Caco-2 (cell line): ENCODE measurements around the gene CHMP6. TPM values are rescaled to one million over a fixed set of nuclear protein-coding genes. Genes with fewer than 3 reads are reported as not detected.

ENCODE experiments used
- BruUV-seq: library from RNA; stranded (reverse); fragments of 400-500 nt; replicated peaks from 2 replicates; lab custom pipeline; 2021; lab: Mats Ljungman, UMichigan
- CTCF ChIA-PET: fragments of 300-600 bp; sonication (Branson Sonifier 250); formaldehyde crosslinking; loops from one replicate; lab custom pipeline; 2022; ENCODE audit warnings: antibody characterized with exemption; lab: Charles Lee
- POLR2A ChIA-PET: fragments of 300-600 bp; sonication (Branson Sonifier 250); formaldehyde crosslinking; loops from one replicate; lab custom pipeline; 2022; ENCODE audit warnings: antibody characterized with exemption; lab: Charles Lee
- DNase-seq, 2 experiments: peaks; one replicate each; pipeline versions ENCODE4 v3.0.0 to v3.0.0-alpha.2; 2020 to 2022
- H3K27me3 ChIP-seq: replicated peaks from 2 replicates; pipeline ENCODE4 v1.6.0; 2011; ENCODE audit warnings: low read length; ENCODE audit not compliant: control insufficient read depth, insufficient read depth
- H3K36me3 ChIP-seq: 2 replicates; pipeline ENCODE4 v1.5.1; 2011; ENCODE audit warnings: low read length; ENCODE audit not compliant: control insufficient read depth, insufficient read depth
- H3K4me1 ChIP-seq: fragments of 250-450 bp; sonication (Bioruptor Pico); 2 replicates; pipeline ENCODE4 v1.5.1; 2020; ENCODE audit warnings: mild to moderate bottlenecking
- H3K4me3 ChIP-seq: 2 replicates; pipeline ENCODE4 v1.5.1; 2011; ENCODE audit warnings: low read depth, mild to moderate bottlenecking, control low read depth, low read length
- H3K9me3 ChIP-seq: fragments of 250-450 bp; sonication (Bioruptor Pico); 2 replicates; pipeline ENCODE4 v1.5.1; 2020; ENCODE audit warnings: mild to moderate bottlenecking, moderate library complexity
- H3K27ac Mint-ChIP-seq: one replicate; pipeline ENCODE4 v1.8.0; 2022; ENCODE audit warnings: mixed read lengths; ENCODE audit not compliant: unreplicated experiment
- H3K27me3 Mint-ChIP-seq: one replicate; pipeline ENCODE4 v1.8.0; 2022; ENCODE audit warnings: mixed read lengths; ENCODE audit not compliant: insufficient read depth, unreplicated experiment
- H3K36me3 Mint-ChIP-seq: one replicate; pipeline ENCODE4 v1.8.0; 2022; ENCODE audit warnings: mild to moderate bottlenecking, mixed read lengths; ENCODE audit not compliant: insufficient read depth, unreplicated experiment
- H3K4me1 Mint-ChIP-seq: one replicate; pipeline ENCODE4 v1.8.0; 2022; ENCODE audit warnings: low read depth, mixed read lengths; ENCODE audit not compliant: unreplicated experiment
- H3K4me3 Mint-ChIP-seq: one replicate; pipeline ENCODE4 v1.8.0; 2022; ENCODE audit warnings: mild to moderate bottlenecking, moderate library complexity, mixed read lengths; ENCODE audit not compliant: unreplicated experiment
- H3K9me3 Mint-ChIP-seq: one replicate; pipeline ENCODE4 v1.8.0; 2022; ENCODE audit warnings: mixed read lengths; ENCODE audit not compliant: unreplicated experiment
- intact Hi-C: fragments of 100-400 bp; cut with micrococcal nuclease; formaldehyde crosslinking; loops from one replicate; pipeline ENCODE4 v1.10.0; 2022; ENCODE audit not compliant: unreplicated experiment
- total RNA-seq: library from RNA; stranded (reverse); gene quantifications from 2 replicates; pipeline ENCODE4 v1.2.3, GENCODE V29; 2022
- TF ChIP-seq, protein P1 (sequence below), 2 experiments: fragments of 200-600 bp in 1 of 2; IDR thresholded peaks; 1 replicate in 1 of 2; 2 replicates in 1 of 2; pipeline versions ENCODE4 v1.5.1 to v1.8.0; 2011 to 2022; ENCODE audit warnings: antibody characterized with exemption in 1 of 2, control low read depth in 1 of 2, inconsistent platforms in 1 of 2, low read depth in 1 of 2, low read length in 1 of 2, mild to moderate bottlenecking in 1 of 2, moderate library complexity in 1 of 2; ENCODE audit not compliant: insufficient read depth in 1 of 2, severe bottlenecking in 1 of 2, unreplicated experiment in 1 of 2

The CHMP6 gene
- total RNA-seq, 1 experiment from 2014 or later = 23.2 TPM

DNA sequence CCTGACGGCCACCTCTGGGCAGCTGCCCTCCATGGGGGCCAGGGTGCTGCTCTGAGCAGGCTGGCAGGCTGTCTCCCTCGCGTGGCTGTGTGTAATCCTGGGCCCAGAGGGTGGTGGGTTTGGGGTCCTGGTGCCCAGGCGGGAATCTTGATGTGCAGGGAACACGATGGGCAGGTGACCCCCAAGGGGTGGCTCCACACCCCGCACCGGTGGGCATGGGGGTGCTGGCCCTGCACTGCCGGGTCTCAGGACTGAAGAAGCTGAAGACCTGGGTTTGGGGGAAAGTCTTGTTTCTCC lies 8.6 kb downstream of the CHMP6 start:
- H3K4me3 Mint-ChIP-seq = no peak overlapping the region
- H3K36me3 ChIP-seq = no peaks in the 10 kb centered on the region
- POLR2A ChIA-PET = no interaction called here

DNA sequence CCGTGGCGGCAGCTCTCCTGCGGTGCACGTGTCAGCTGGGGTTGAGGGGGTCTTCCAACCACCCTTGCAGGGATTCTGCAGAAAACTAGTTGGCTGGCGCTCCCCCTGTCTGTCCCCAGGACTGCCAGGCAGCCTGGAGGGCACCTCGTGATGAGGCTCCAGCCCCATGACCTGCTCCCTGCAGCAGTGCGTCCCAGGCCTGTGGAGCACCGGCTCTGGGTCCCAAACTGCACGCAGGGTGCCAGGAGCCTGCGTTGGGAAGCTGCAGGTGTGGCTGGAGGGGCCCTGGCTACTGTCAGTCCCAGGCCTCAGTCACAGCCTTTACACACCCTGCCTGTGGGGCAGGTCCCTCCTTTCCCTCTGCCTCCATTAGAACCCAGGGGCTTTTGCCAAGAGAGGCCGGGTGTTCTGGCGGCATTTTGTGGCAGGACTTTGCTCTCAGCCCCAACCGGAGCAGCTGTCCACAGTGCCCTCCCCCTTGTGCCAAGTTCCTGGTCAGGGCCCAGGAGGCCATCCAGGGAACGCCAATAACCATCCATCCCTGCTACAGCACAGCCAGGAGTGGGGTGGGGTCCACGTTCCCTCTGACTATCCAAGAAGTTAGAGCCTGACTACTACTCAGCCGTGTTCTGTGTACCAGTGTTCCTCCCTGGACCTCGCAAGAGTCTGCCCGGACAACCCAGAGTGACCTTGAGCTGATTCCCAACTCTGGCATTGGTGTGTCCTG lies 9.2 kb downstream of the CHMP6 start:
- POLR2A ChIA-PET = no interaction called here

More for the DNA sequence above, 8.6 kb downstream of the CHMP6 start:
- TF ChIP-seq, protein P1, sequence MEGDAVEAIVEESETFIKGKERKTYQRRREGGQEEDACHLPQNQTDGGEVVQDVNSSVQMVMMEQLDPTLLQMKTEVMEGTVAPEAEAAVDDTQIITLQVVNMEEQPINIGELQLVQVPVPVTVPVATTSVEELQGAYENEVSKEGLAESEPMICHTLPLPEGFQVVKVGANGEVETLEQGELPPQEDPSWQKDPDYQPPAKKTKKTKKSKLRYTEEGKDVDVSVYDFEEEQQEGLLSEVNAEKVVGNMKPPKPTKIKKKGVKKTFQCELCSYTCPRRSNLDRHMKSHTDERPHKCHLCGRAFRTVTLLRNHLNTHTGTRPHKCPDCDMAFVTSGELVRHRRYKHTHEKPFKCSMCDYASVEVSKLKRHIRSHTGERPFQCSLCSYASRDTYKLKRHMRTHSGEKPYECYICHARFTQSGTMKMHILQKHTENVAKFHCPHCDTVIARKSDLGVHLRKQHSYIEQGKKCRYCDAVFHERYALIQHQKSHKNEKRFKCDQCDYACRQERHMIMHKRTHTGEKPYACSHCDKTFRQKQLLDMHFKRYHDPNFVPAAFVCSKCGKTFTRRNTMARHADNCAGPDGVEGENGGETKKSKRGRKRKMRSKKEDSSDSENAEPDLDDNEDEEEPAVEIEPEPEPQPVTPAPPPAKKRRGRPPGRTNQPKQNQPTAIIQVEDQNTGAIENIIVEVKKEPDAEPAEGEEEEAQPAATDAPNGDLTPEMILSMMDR (IDR thresholded peaks at IDR 0.05; ENCODE audit: insufficient read depth in 1 of 2, low read depth in 1 of 2, low read length in 1 of 2, severe bottlenecking in 1 of 2, unreplicated experiment in 1 of 2) = no peak
- BruUV-seq = no TSS peak
- no peak for DNase-seq
- no peak overlapping the region for H3K4me3 ChIP-seq
- Mint-ChIP-seq H3K4me1 (no peaks in the 10 kb centered on the region), H3K27ac (no peak overlapping the region), H3K36me3 (peaks cover 21% of the 10 kb centered on the region), H3K27me3 (peaks cover 16% of the 10 kb centered on the region), H3K9me3 (no peaks in the 10 kb centered on the region)
- no peaks in the 10 kb centered on the region for H3K9me3 ChIP-seq
- intact Hi-C loops = no loop called here
- 0 out of 2 replicates have a peak, but pooled peaks cover 6% of the 10 kb centered on the region for H3K4me1 ChIP-seq
- CTCF ChIA-PET = no interaction called here
- peaks cover 4% of the 10 kb centered on the region for H3K27me3 ChIP-seq

DNA sequence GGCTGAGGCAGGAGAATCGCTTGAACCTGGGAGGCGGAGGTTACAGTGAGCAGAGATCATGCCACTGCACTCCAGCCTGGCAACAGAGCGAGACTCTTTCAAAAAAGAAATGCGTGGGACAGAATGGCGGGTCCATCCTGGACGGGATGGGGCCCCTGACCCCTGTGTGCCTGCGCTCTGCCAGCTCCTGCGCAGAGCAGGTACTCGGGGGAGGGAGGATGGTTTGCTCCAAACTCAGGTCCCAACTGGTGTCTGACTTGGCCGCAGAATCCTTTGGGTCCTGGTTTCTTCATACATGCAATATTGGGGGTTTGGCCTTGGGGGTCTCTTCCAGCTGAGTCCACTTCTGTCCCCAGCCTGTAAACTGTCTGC lies 10.4 kb downstream of the CHMP6 start:
- peaks cover 4% of the 10 kb centered on the region for H3K27me3 ChIP-seq
- H3K4me1 ChIP-seq = 0 out of 2 replicates have a peak, but pooled peaks cover 6% of the 10 kb centered on the region
- CTCF ChIA-PET = no interaction called here
- no peak for DNase-seq
- H3K27ac Mint-ChIP-seq = no peak overlapping the region
- POLR2A ChIA-PET = no interaction called here
- H3K9me3 Mint-ChIP-seq = no peaks in the 10 kb centered on the region
- H3K36me3 ChIP-seq = no peaks in the 10 kb centered on the region
- intact Hi-C loops = no loop called here
- H3K9me3 ChIP-seq = no peaks in the 10 kb centered on the region
- H3K36me3 Mint-ChIP-seq = peaks cover 21% of the 10 kb centered on the region
- no peaks in the 10 kb centered on the region for H3K4me1 Mint-ChIP-seq
- TF ChIP-seq, protein P1 (IDR thresholded peaks at IDR 0.05; ENCODE audit: insufficient read depth in 1 of 2, low read depth in 1 of 2, low read length in 1 of 2, severe bottlenecking in 1 of 2, unreplicated experiment in 1 of 2) = no peak
- H3K4me3 ChIP-seq = no peak overlapping the region
- H3K27me3 Mint-ChIP-seq = peaks cover 20% of the 10 kb centered on the region
- no TSS peak for BruUV-seq
- no peak overlapping the region for H3K4me3 Mint-ChIP-seq

More for the DNA sequence above, 9.2 kb downstream of the CHMP6 start:
- no peaks in the 10 kb centered on the region for H3K36me3 ChIP-seq
- DNase-seq = no peak
- intact Hi-C loops = no loop called here
- Mint-ChIP-seq H3K4me3 (no peak overlapping the region), H3K27ac (no peak overlapping the region), H3K4me1 (no peaks in the 10 kb centered on the region), H3K27me3 (peaks cover 16% of the 10 kb centered on the region), H3K36me3 (peaks cover 21% of the 10 kb centered on the region), H3K9me3 (no peaks in the 10 kb centered on the region)
- CTCF ChIA-PET = no interaction called here
- BruUV-seq = no TSS peak
- H3K4me3 ChIP-seq = no peak overlapping the region
- peaks cover 4% of the 10 kb centered on the region for H3K27me3 ChIP-seq
- no peaks in the 10 kb centered on the region for H3K9me3 ChIP-seq
- TF ChIP-seq, protein P1 (IDR thresholded peaks at IDR 0.05; ENCODE audit: insufficient read depth in 1 of 2, low read depth in 1 of 2, low read length in 1 of 2, severe bottlenecking in 1 of 2, unreplicated experiment in 1 of 2) = no peak
- H3K4me1 ChIP-seq = 0 out of 2 replicates have a peak, but pooled peaks cover 6% of the 10 kb centered on the region
